ENCODE data around the gene TXNDC2. TPM values are rescaled to one million over a fixed set of nuclear protein-coding genes. Genes with fewer than 3 reads are reported as not detected.

Gene TXNDC2
- total and polyA plus RNA-seq, 2 donors = 0.02 TPM; not detected in 1

DNA sequence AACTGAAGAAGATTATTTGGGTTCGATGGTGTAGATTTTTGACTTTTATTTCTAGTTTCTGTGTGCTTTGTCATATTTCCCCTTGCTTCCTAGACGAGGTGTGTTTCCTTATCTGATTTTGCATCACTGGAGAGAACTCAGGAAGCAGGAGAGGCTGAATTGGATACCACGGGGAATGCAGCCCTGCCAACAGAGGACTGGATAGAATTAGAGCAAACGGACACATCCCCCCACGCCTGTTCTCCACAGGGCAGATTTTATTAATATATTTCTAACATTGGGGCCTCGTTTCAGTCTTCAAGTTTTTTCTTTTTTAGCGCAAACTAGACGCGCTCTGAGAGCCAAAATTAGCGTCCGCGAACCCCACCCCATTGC is 27.4 kb downstream of the TXNDC2 start:
- Histone ChIP-seq H3K27me3 (ENCODE audit: control insufficient read depth in 2 of 2, insufficient read depth in 1 of 2, low read length in 1 of 2) (no peaks in the 10 kb centered on the region), H3K27ac (ENCODE audit: low read depth in 1 of 2, low read length in 1 of 2) (peak overlapping the region; percentile 94 to 99), H3K4me3 (ENCODE audit: low read length in 2 of 2) (peak overlapping the region; percentile 77 to 96), H3K9me3 (ENCODE audit: control insufficient read depth in 2 of 2, insufficient read depth in 1 of 2, low read length in 1 of 2) (no peaks in the 10 kb centered on the region), H3K4me1 (ENCODE audit: control insufficient read depth in 2 of 2, insufficient read depth in 2 of 2, low read length in 2 of 2) (peaks cover 9% of the 10 kb centered on the region in 2 donors), H3K36me3 (ENCODE audit: control insufficient read depth in 2 of 2, insufficient read depth in 2 of 2, low read length in 1 of 2) (no peaks in the 10 kb centered on the region)
- no peak for DNase-seq (ENCODE audit: low read depth in 6 of 9, low spot score in 9 of 9)
- WGBS = 9% methylated on average over 12 of the region's 12 CpGs

- Histone ChIP-seq H3K27me3 (ENCODE audit: control insufficient read depth in 2 of 2, insufficient read depth in 1 of 2, low read length in 1 of 2) (no peaks in the 10 kb centered on the region), H3K4me1 (ENCODE audit: control insufficient read depth in 2 of 2, insufficient read depth in 2 of 2, low read length in 2 of 2) (peaks cover 9 to 11% of the 10 kb centered on the region in 2 donors), H3K27ac (ENCODE audit: low read depth in 1 of 2, low read length in 1 of 2) (peak within 1 kb of the TSS; percentile 98 to 99), H3K36me3 (ENCODE audit: control insufficient read depth in 2 of 2, insufficient read depth in 2 of 2, low read length in 1 of 2) (no peaks in the 10 kb centered on the region), H3K4me3 (ENCODE audit: low read length in 2 of 2) (peak within 1 kb of the TSS; percentile 82 to 96), H3K9me3 (ENCODE audit: control insufficient read depth in 2 of 2, insufficient read depth in 1 of 2, low read length in 1 of 2) (no peaks in the 10 kb centered on the region)
- peak; percentile 93 to 99 (median 96) for DNase-seq (ENCODE audit: low read depth in 6 of 9, low spot score in 9 of 9)
- under 1% methylated on average over 87 of the region's 87 CpGs for WGBS
Observed at GRCh38 chr18:9913526-9914333, 28.0 kb downstream of the TXNDC2 start, which contains the start of gene VAPA. Gene VAPA, plus strand, starts transcription at chr18:9914016. Its CDS starts 241 bp downstream, at chr18:9914257.

- under 1% methylated on average over 35 of the region's 35 CpGs for WGBS
- Histone ChIP-seq H3K36me3 (ENCODE audit: control insufficient read depth in 2 of 2, insufficient read depth in 2 of 2, low read length in 1 of 2) (no peaks in the 10 kb centered on the region), H3K27me3 (ENCODE audit: control insufficient read depth in 2 of 2, insufficient read depth in 1 of 2, low read length in 1 of 2) (no peaks in the 10 kb centered on the region), H3K4me3 (ENCODE audit: low read length in 2 of 2) (peak overlapping the region; percentile 77 to 96), H3K27ac (ENCODE audit: low read depth in 1 of 2, low read length in 1 of 2) (peak overlapping the region; percentile 92 to 99), H3K9me3 (ENCODE audit: control insufficient read depth in 2 of 2, insufficient read depth in 1 of 2, low read length in 1 of 2) (no peaks in the 10 kb centered on the region), H3K4me1 (ENCODE audit: control insufficient read depth in 2 of 2, insufficient read depth in 2 of 2, low read length in 2 of 2) (peaks cover 12 to 14% of the 10 kb centered on the region in 2 donors)
- DNase-seq (ENCODE audit: low read depth in 6 of 9, low spot score in 9 of 9) = no peak
Observed at GRCh38 chr18:9914334-9914583, 28.5 kb downstream of the TXNDC2 start.

GRCh38 chr18:9914584-9915290 is 29.0 kb downstream of the TXNDC2 start:
- Histone ChIP-seq H3K27me3 (ENCODE audit: control insufficient read depth in 2 of 2, insufficient read depth in 1 of 2, low read length in 1 of 2) (no peaks in the 10 kb centered on the region), H3K4me3 (ENCODE audit: low read length in 2 of 2) (peak overlapping the region; percentile 82 to 96), H3K36me3 (ENCODE audit: control insufficient read depth in 2 of 2, insufficient read depth in 2 of 2, low read length in 1 of 2) (no peaks in the 10 kb centered on the region), H3K4me1 (ENCODE audit: control insufficient read depth in 2 of 2, insufficient read depth in 2 of 2, low read length in 2 of 2) (peaks cover 15 to 18% of the 10 kb centered on the region in 2 donors), H3K9me3 (ENCODE audit: control insufficient read depth in 2 of 2, insufficient read depth in 1 of 2, low read length in 1 of 2) (no peaks in the 10 kb centered on the region), H3K27ac (ENCODE audit: low read depth in 1 of 2, low read length in 1 of 2) (peak overlapping the region; percentile 98 to 99)
- under 1% methylated on average over 77 of the region's 77 CpGs for WGBS
- peak; percentile 59 to 93 (median 82) for DNase-seq (ENCODE audit: low read depth in 6 of 9, low spot score in 9 of 9)

DNA sequence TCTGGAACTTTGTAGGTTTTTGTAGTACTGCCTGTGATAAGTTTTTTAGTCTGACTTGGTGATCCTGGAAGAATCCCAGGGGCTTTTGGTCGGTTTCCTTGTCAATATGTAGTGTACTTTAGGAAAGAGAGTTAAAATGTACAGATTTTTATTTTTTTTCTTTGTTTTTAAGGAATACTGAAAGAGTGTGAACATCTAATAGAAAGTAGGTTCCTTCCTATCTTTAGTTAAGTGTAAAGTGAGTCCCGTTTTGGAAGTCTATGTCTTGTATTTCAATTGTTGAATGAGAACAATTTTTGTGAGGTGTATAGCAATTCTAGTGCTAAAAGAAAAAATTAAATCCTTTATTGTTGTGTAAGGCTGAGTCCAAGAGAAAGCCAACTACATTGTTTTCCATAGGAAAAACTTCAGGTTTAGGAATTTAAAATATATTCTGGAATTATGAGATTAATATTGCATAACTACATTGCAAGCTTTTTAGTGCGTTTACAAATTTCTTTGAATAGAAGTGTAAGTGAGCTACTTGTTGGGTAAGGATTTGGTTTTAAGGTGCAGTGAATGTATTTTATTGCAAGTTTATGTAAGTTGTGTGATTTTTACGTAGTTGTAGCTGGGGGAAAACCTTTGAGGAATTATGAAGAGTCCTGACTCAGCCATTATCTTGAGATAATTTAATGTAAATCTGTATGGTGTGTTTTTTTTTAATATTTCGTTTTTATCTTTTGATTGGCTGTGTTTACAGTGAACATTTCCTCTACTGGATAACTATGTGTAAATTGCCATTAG is 29.7 kb downstream of the TXNDC2 start:
- H3K4me1 ChIP-seq (ENCODE audit: control insufficient read depth in 2 of 2, insufficient read depth in 2 of 2, low read length in 2 of 2) = peaks cover 19 to 24% of the 10 kb centered on the region in 2 donors
- H3K27me3 ChIP-seq (ENCODE audit: control insufficient read depth in 2 of 2, insufficient read depth in 1 of 2, low read length in 1 of 2) = no peaks in the 10 kb centered on the region
- H3K36me3 ChIP-seq (ENCODE audit: control insufficient read depth in 2 of 2, insufficient read depth in 2 of 2, low read length in 1 of 2) = no peaks in the 10 kb centered on the region
- DNase-seq (ENCODE audit: low read depth in 6 of 9, low spot score in 9 of 9) = no peak
- 10% methylated on average over 5 of the region's 5 CpGs for WGBS
- peak overlapping the region; percentile 98 to 99 for H3K27ac ChIP-seq (ENCODE audit: low read depth in 1 of 2, low read length in 1 of 2)
- peak overlapping the region; percentile 82 to 96 for H3K4me3 ChIP-seq (ENCODE audit: low read length in 2 of 2)
- no peaks in the 10 kb centered on the region for H3K9me3 ChIP-seq (ENCODE audit: control insufficient read depth in 2 of 2, insufficient read depth in 1 of 2, low read length in 1 of 2)

GRCh38 chr18:9916077-9916639 is 30.4 kb downstream of the TXNDC2 start:
- Histone ChIP-seq H3K4me3 (ENCODE audit: low read length in 2 of 2) (peak overlapping the region in 1 of 2 donors; percentile 96), H3K27me3 (ENCODE audit: control insufficient read depth in 2 of 2, insufficient read depth in 1 of 2, low read length in 1 of 2) (no peaks in the 10 kb centered on the region), H3K9me3 (ENCODE audit: control insufficient read depth in 2 of 2, insufficient read depth in 1 of 2, low read length in 1 of 2) (no peaks in the 10 kb centered on the region), H3K4me1 (ENCODE audit: control insufficient read depth in 2 of 2, insufficient read depth in 2 of 2, low read length in 2 of 2) (peaks cover 20 to 28% of the 10 kb centered on the region in 2 donors), H3K36me3 (ENCODE audit: control insufficient read depth in 2 of 2, insufficient read depth in 2 of 2, low read length in 1 of 2) (no peaks in the 10 kb centered on the region), H3K27ac (ENCODE audit: low read depth in 1 of 2, low read length in 1 of 2) (peak overlapping the region; percentile 51 to 68)
- no peak for DNase-seq (ENCODE audit: low read depth in 6 of 9, low spot score in 9 of 9)
- 32% methylated on average over 2 of the region's 2 CpGs for WGBS

DNA sequence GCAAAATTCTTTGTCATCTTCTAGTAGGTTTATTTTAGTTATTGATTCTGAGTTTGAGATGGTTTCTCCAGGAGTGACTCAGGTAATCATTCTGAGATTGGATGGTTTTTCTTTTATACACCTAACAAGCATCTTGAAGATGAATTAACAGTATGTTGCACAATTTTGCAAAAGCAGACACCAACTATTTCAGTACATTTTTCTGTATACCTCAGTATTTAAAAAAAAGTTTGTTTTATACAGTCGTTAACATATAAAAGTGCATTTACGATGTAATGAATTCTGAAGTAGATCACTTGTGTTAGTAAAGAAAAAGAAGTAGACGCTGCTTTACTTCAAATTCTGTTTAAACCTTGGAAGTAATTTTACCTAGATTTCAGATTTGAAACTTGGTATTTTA is 31.0 kb downstream of the TXNDC2 start:
- Histone ChIP-seq H3K27ac (ENCODE audit: low read depth in 1 of 2, low read length in 1 of 2) (no peak overlapping the region), H3K27me3 (ENCODE audit: control insufficient read depth in 2 of 2, insufficient read depth in 1 of 2, low read length in 1 of 2) (no peaks in the 10 kb centered on the region), H3K36me3 (ENCODE audit: control insufficient read depth in 2 of 2, insufficient read depth in 2 of 2, low read length in 1 of 2) (no peaks in the 10 kb centered on the region), H3K9me3 (ENCODE audit: control insufficient read depth in 2 of 2, insufficient read depth in 1 of 2, low read length in 1 of 2) (no peaks in the 10 kb centered on the region), H3K4me1 (ENCODE audit: control insufficient read depth in 2 of 2, insufficient read depth in 2 of 2, low read length in 2 of 2) (peaks cover 20 to 28% of the 10 kb centered on the region in 2 donors), H3K4me3 (ENCODE audit: low read length in 2 of 2) (no peak overlapping the region)
- 89% methylated on average over 3 of the region's 3 CpGs for WGBS
- DNase-seq (ENCODE audit: low read depth in 6 of 9, low spot score in 9 of 9) = no peak

DNA sequence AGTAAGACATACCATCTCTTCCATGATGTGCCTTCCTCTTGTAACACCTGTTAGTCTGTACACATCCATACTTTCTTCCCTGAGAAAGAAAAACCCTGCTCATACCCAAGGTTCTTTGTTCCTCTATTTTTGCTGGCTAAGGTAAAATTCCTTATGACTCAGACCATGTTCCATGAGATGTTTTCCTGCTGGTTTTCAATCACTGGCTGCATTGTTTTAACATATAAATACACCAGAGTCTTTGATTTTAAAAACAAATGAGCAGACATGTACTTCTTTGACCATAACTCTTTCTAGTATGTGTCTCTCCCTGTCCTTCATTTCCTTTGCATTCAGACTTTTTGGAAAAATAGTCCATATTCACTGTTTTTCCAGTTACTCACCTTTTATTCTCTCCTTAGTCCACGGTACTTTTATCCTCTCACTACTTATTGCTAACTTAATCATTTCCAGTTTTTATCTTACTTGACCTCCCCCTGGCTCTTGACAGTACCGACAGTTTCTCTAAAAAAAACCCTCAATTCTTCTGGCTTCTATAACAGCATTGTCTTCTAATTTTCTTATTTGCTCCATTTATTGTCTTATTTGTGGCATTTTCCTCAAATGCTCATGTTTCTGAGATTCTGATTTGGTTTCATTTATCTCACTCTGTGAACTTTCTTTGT is 32.4 kb downstream of the TXNDC2 start:
- Histone ChIP-seq H3K4me1 (ENCODE audit: control insufficient read depth in 2 of 2, insufficient read depth in 2 of 2, low read length in 2 of 2) (peaks cover 21 to 28% of the 10 kb centered on the region in 2 donors), H3K27ac (ENCODE audit: low read depth in 1 of 2, low read length in 1 of 2) (peak overlapping the region; percentile 21 to 31), H3K27me3 (ENCODE audit: control insufficient read depth in 2 of 2, insufficient read depth in 1 of 2, low read length in 1 of 2) (no peaks in the 10 kb centered on the region), H3K9me3 (ENCODE audit: control insufficient read depth in 2 of 2, insufficient read depth in 1 of 2, low read length in 1 of 2) (no peaks in the 10 kb centered on the region), H3K36me3 (ENCODE audit: control insufficient read depth in 2 of 2, insufficient read depth in 2 of 2, low read length in 1 of 2) (no peaks in the 10 kb centered on the region), H3K4me3 (ENCODE audit: low read length in 2 of 2) (no peak overlapping the region)
- 45% methylated on average over 2 of the region's 2 CpGs for WGBS
- peak in 1 of 9 donors; percentile 19 for DNase-seq (ENCODE audit: low read depth in 6 of 9, low spot score in 9 of 9)
